ENCODE data around the gene RAB1A.

DNA sequence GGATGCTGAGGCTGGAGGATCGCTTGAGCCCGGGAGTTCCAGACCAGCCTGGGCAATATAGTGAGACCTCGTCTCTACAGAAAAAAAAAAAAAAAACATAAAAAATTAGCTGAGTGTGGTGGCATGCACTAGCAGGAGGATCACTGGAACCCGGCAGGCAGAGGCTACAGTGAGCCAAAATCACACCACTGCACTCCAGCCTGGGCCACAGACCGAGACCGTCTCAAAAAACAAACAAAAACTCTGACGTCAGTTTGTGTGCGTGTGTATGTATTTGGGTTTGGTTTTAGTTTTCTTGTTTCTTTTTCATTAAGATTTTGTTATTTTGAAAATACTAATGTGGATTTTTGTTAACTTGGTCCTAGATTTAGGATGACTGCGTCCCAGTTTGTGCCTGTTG is 54.7 kb downstream of the RAB1A start:
- TF ChIP-seq, protein P1, sequence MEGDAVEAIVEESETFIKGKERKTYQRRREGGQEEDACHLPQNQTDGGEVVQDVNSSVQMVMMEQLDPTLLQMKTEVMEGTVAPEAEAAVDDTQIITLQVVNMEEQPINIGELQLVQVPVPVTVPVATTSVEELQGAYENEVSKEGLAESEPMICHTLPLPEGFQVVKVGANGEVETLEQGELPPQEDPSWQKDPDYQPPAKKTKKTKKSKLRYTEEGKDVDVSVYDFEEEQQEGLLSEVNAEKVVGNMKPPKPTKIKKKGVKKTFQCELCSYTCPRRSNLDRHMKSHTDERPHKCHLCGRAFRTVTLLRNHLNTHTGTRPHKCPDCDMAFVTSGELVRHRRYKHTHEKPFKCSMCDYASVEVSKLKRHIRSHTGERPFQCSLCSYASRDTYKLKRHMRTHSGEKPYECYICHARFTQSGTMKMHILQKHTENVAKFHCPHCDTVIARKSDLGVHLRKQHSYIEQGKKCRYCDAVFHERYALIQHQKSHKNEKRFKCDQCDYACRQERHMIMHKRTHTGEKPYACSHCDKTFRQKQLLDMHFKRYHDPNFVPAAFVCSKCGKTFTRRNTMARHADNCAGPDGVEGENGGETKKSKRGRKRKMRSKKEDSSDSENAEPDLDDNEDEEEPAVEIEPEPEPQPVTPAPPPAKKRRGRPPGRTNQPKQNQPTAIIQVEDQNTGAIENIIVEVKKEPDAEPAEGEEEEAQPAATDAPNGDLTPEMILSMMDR (IDR thresholded peaks at IDR 0.05) = no peak
- no peak for TF ChIP-seq POLR2A (IDR thresholded peaks at IDR 0.05)
- no peak for TF ChIP-seq EP300 (IDR thresholded peaks at IDR 0.05)

Measured in gastroesophageal sphincter (tissue), 3 donors.